ENCODE measurements around the gene PCARE. TPM values are rescaled to one million over a fixed set of nuclear protein-coding genes. Genes with fewer than 3 reads are reported as not detected.

Gene PCARE
- total RNA-seq, 4 donors from 2014 or later = 0.03 to 1.3 (median 0.36) TPM; not detected in 1

- peak; percentile 9 to 20 for ATAC-seq
- peak overlapping the region; percentile 93 to 99 (median 96) for H3K27ac ChIP-seq
- TF ChIP-seq POLR2A (IDR thresholded peaks at IDR 0.05) = peak; percentile 12 to 47
- no peak for TF ChIP-seq CTCF (IDR thresholded peaks at IDR 0.05 in 4 of 5, conservative IDR thresholded peaks at IDR 0.05 in 1 of 5)
- H3K27me3 ChIP-seq = no peaks in the 10 kb centered on the region
- intact Hi-C loops (cut with DNase I; ENCODE audit: low total_unique reads) (loop anchor here (5.0 kb wide), 4 partner anchors 118 to 433 kb away; partner anchors contain the start of gene TRMT61B), in situ Hi-C loops (cut with MboI; ENCODE audit: low sequenced_read_pairs in 4 of 4) (loop anchor here in 3 of 4 donors (5.0 to 10.0 kb wide), 3 partner anchors 58 to 100 kb away; partner anchors contain the start of gene CLIP4 (in 1 of the 3))
- DNase-seq = peak; percentile 71 to 88
- peaks cover 66 to 69% of the 10 kb centered on the region in 2 donors for H3K4me1 ChIP-seq
- no peaks in the 10 kb centered on the region for H3K9me3 ChIP-seq
- peak overlapping the region; percentile 10 to 57 (median 48) for H3K4me3 ChIP-seq
- H3K36me3 ChIP-seq = peaks cover 0 to 7% of the 10 kb centered on the region in 2 donors
Observed at GRCh38 chr2:29014811-29015421, 59.4 kb downstream of the PCARE start.

- H3K4me1 ChIP-seq = peaks cover 66 to 69% of the 10 kb centered on the region in 2 donors
- no peak for ATAC-seq
Observed at GRCh38 chr2:29014331-29014730, 60.0 kb downstream of the PCARE start.

GRCh38 chr2:29013057-29013780 is 61.1 kb downstream of the PCARE start:
- peak in 1 of 5 experiments; percentile 21 for TF ChIP-seq CTCF (IDR thresholded peaks at IDR 0.05 in 4 of 5, conservative IDR thresholded peaks at IDR 0.05 in 1 of 5)
- peak; percentile 21 to 47 for TF ChIP-seq POLR2A (IDR thresholded peaks at IDR 0.05)
- DNase-seq (peak in 1 of 2 donors; percentile 65), ATAC-seq (peak; percentile 6 to 17)
- Histone ChIP-seq H3K27ac (peak overlapping the region; percentile 93 to 99 (median 96)), H3K27me3 (no peaks in the 10 kb centered on the region), H3K4me1 (peaks cover 66 to 69% of the 10 kb centered on the region in 2 donors), H3K36me3 (no peaks in the 10 kb centered on the region), H3K9me3 (no peaks in the 10 kb centered on the region), H3K4me3 (peak overlapping the region; percentile 11 to 50 (median 31))
- in situ Hi-C loops (cut with MboI; ENCODE audit: low sequenced_read_pairs in 4 of 4) (loop anchor here in 3 of 4 donors (5.0 to 10.0 kb wide), 3 partner anchors 56 to 102 kb away; partner anchors contain the start of gene CLIP4 (in 1 of the 3)), intact Hi-C loops (cut with DNase I; ENCODE audit: low total_unique reads) (loop anchor here (2.0 to 5.0 kb wide), 5 partner anchors 100 to 431 kb away; partner anchors contain the start of gene TRMT61B)

More at GRCh38 chr2:29014331-29014730, 60.0 kb downstream of the PCARE start:
- peak in 1 of 2 donors; percentile 67 for DNase-seq
- no peaks in the 10 kb centered on the region for H3K9me3 ChIP-seq
- peak overlapping the region; percentile 93 to 99 (median 96) for H3K27ac ChIP-seq
- H3K27me3 ChIP-seq = no peaks in the 10 kb centered on the region
- peaks cover 0 to 1% of the 10 kb centered on the region in 2 donors for H3K36me3 ChIP-seq
- intact Hi-C loops (cut with DNase I; ENCODE audit: low total_unique reads) = loop anchor here (5.0 kb wide), 4 partner anchors 117 to 432 kb away; partner anchors contain the start of gene TRMT61B
- peak overlapping the region; percentile 10 to 57 (median 48) for H3K4me3 ChIP-seq
- TF ChIP-seq CTCF (IDR thresholded peaks at IDR 0.05 in 4 of 5, conservative IDR thresholded peaks at IDR 0.05 in 1 of 5) (no peak), POLR2A (IDR thresholded peaks at IDR 0.05) (no peak)
- in situ Hi-C loops (cut with MboI; ENCODE audit: low sequenced_read_pairs in 4 of 4) = loop anchor here in 3 of 4 donors (5.0 to 10.0 kb wide), 3 partner anchors 57 to 100 kb away; partner anchors contain the start of gene CLIP4 (in 1 of the 3)

DNA sequence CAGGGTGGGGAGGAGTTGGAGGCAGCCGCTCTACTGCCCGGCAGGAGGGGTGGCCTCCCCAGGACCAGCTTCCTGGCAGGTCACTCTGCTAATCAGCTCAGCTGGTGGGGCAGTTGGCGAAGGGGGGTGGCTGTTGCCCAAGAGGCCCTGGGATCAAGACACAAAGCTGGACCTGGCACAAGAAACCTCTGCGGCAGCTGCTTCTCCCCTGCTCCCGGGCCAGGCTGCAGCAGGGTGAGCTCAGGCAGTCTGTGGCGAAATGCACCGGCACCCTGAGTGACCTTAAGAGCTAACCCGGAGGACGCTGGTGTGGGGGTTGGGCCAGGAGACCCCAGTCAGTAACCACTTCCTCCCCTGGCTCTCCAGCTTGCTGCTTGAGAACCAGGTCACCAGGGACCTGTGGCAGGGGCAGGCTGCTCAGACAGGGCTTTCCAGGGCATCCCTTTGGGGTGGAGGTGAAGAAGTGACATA is 62.1 kb downstream of the PCARE start:
- Histone ChIP-seq H3K36me3 (no peaks in the 10 kb centered on the region), H3K4me1 (peaks cover 66 to 69% of the 10 kb centered on the region in 2 donors), H3K4me3 (peak overlapping the region; percentile 11 to 50 (median 38)), H3K9me3 (no peaks in the 10 kb centered on the region), H3K27me3 (no peaks in the 10 kb centered on the region), H3K27ac (peak overlapping the region; percentile 93 to 99 (median 96))
- ATAC-seq (peak; percentile 47 to 59), DNase-seq (peak; percentile 94 to 99)
- TF ChIP-seq POLR2A (IDR thresholded peaks at IDR 0.05) (peak; percentile 35 to 49), CTCF (IDR thresholded peaks at IDR 0.05 in 4 of 5, conservative IDR thresholded peaks at IDR 0.05 in 1 of 5) (no peak)
- in situ Hi-C loops (cut with MboI; ENCODE audit: low sequenced_read_pairs in 4 of 4) = loop anchor here in 3 of 4 donors (5.0 to 10.0 kb wide), 3 partner anchors 55 to 103 kb away; partner anchors contain the start of gene CLIP4 (in 1 of the 3)
- intact Hi-C loops (cut with DNase I; ENCODE audit: low total_unique reads) = loop anchor here (2.0 to 5.0 kb wide), 5 partner anchors 101 to 430 kb away; partner anchors contain the start of gene TRMT61B

Data from gastrocnemius medialis (tissue), 4 donors.